ENCODE measurements around the gene KCTD1.

KCTD1 gene

DNA sequence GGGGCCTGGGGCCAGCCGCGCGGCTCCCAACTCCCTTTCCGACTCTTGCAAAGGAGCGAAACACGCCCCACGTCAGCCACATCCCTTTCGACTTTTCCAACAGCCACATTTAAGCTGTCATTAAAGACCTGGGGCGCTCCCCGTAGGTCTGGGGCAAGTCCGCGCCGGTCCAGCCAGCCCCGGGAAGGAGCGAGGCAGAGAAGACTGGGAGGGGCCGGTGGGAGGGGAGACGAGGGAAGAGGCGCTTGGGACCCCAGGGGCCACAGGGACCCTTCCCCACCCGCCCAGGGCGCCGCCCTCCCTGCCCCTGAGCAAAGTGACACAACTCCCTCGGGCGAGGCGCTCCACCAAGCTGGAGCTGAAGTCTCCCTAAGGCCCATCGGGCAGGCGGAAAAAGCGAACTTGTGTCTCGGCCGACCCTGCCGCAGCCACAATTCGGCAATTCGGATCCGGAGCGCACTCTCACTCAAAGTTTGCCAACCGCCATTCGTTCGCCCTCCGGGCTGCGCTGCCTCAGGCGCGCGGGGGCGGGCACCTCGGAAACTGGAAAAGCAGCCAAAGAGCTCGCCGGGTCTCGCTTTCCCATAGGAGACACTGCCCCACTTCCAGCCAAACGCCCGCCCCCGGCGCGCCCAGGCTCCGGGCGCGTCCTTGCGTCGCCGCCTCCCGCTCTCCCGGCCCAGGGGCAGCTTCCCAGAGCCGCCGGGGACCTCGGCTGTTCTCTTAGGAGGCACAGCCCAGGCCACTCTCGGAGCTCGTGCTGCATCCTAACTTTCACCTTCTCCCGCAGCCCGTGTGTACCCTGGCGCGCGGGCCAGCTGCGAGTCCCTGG, 1.1 kb upstream of the KCTD1 start:
- ChIA-PET CTCF (interaction anchor here (0.6 to 1.7 kb wide), 4 partner anchors 11 to 166 kb away, joined by 3 to 6 read pairs (median 4); no protein-coding TSS in a partner anchor), POLR2A (interaction anchor here (0.8 to 2.0 kb wide), 11 partner anchors 8 to 108 kb away, joined by 3 to 5 read pairs (median 4); no protein-coding TSS in a partner anchor)
- peak; percentile 66 for DNase-seq (ENCODE audit: extremely low spot score)
- TF ChIP-seq BHLHE40 (IDR thresholded peaks at IDR 0.05; ENCODE audit: borderline replicate concordance) (no peak), L3MBTL2 (conservative IDR thresholded peaks at IDR 0.05) (peak; percentile 86), ZNF384 (IDR thresholded peaks at IDR 0.05) (no peak)

DNA sequence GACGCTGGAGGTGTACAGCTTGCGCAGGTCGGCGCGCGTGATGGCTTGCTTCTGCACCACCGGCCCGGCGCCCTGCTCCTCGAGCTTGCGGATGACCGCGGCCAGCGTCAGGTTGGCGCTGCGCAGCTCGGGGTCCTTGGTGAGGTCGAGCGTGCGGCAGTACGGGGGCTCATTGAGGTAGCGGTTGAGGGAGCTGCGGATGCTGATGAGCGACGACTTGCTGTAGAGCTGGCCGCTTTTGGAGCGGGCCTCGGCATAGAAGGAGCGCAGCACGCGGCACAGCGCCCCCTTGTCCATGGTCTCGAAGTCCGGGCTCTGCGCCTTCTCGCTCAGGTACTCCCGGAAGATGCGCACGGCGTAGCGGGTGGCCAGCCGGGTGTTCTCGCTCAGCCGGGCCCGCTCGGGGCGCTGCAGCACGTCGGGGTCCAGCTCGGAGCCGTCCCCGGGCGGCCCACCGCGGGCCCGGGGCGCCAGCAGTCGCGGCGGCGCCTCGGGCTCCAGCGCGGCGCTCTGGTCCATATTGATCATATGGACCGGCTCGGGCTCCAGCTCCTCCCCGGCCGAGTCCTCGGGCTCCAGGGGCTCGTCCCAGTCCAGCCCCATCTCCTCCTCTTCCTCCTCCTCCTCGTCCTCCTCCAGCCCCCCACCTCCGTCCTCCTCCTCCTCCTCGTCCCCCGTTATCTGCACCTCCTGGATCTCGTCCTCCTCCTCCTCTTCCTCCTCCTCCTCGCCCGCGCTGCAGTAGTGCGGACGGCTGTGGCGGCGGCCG, 523 bp downstream of the KCTD1 start:
- no peak for DNase-seq (ENCODE audit: extremely low spot score)
- no peak for TF ChIP-seq TARDBP (IDR thresholded peaks at IDR 0.05)
- TF ChIP-seq FOXM1 (IDR thresholded peaks at IDR 0.05; ENCODE audit: borderline replicate concordance) = no peak
- TF ChIP-seq BHLHE40 (IDR thresholded peaks at IDR 0.05; ENCODE audit: borderline replicate concordance) = no peak
- CTCF ChIA-PET = interaction anchor here (0.9 kb wide), 1 partner anchor 9 kb away, joined by 4 read pairs; no protein-coding TSS in a partner anchor
- POLR2A ChIA-PET = interaction anchor here (1.0 to 1.4 kb wide), 5 partner anchors 9 to 69 kb away, joined by 3 to 5 read pairs (median 4); no protein-coding TSS in a partner anchor

DNA sequence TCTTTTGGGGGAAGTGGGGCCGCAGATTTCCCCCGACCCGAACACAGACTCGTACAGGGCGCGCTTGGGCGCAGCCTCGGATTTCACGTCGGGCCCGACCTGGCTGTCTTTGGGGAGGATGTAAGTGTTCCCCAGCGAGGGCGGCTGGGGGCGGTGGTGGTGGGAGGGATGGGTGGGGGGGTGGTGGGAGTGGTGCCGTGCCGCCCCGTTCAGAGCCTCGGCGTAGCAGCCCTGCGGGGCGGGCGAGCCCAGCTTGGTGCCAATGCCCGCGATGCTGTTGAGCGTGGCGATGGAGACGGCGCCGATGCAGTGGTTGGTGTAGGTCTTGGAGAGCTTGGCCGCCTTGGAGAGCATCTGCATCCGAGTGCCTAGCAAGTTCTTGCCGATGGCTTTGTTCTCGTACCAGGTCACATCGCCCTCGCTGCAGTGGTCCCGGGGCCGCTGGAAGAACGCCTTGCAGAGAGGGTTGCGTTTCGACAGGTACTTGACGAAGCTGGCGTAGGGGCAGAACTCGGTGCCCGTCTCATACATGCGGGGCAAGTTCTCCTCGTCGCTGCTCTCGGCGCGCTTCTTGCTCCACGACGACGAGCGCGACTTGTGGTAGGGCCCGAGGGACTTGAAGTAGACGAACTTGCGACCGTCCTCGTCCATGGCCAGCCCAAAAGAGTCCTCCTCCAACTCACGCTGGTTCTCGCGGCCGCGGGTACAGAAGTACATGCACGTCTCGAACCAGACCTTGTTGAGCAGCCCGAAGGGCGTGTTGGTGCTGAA, 1.3 kb downstream of the KCTD1 start:
- no peak for DNase-seq (ENCODE audit: extremely low spot score)
- CTCF ChIA-PET = interaction anchor here (0.8 to 1.0 kb wide), 2 partner anchors 10 to 219 kb away, joined by 3 to 10 read pairs; no protein-coding TSS in a partner anchor
- TF ChIP-seq FOXK2 (IDR thresholded peaks at IDR 0.05) (no peak), FOXA1 (IDR thresholded peaks at IDR 0.05) (no peak), SP1 (IDR thresholded peaks at IDR 0.05) (no peak), NFRKB (IDR thresholded peaks at IDR 0.05) (no peak), SUZ12 (IDR thresholded peaks at IDR 0.05) (no peak), FOXM1 (IDR thresholded peaks at IDR 0.05; ENCODE audit: borderline replicate concordance) (no peak), CTBP1 (IDR thresholded peaks at IDR 0.05; ENCODE audit: borderline replicate concordance) (no peak), LEF1 (IDR thresholded peaks at IDR 0.05; ENCODE audit: borderline replicate concordance) (no peak), BHLHE40 (IDR thresholded peaks at IDR 0.05; ENCODE audit: borderline replicate concordance) (no peak), HDGF (IDR thresholded peaks at IDR 0.05; ENCODE audit: borderline replicate concordance) (no peak)
- TF ChIP-seq, protein P1, sequence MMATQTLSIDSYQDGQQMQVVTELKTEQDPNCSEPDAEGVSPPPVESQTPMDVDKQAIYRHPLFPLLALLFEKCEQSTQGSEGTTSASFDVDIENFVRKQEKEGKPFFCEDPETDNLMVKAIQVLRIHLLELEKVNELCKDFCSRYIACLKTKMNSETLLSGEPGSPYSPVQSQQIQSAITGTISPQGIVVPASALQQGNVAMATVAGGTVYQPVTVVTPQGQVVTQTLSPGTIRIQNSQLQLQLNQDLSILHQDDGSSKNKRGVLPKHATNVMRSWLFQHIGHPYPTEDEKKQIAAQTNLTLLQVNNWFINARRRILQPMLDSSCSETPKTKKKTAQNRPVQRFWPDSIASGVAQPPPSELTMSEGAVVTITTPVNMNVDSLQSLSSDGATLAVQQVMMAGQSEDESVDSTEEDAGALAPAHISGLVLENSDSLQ (IDR thresholded peaks at IDR 0.05) = no peak
- POLR2A ChIA-PET = no interaction called here

DNA sequence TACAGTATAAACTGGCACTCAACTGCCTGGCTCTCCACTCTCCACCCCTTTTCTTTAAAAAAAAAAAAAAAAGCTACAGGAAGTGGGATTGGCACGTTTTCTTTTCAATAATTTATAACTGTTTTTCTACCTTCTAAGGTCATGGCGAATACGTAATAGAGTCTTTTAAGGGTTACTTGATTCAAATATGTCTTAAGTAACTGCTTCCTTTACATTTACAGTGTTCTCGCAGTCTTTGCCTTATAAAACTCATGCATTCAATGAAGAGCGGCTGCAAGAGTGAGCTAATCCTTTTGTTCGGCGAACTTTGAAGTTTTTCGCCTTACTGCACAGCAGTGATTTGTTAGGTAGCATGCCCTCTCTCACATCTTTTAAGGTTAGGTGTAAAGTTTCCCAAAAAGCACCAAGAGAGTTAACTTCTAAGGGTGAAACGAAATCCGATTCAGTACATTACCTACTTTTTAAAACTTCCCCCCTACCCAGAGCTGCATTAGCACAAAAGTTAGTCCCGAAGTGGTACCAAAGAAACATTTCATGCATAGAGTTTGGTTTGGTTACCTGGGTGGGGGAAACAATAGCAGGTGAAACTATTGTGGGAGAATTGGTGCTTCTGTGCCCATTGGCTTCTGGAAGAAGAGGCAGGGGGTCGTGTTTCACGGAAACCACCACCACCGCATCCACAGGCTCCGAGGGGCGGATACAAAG, 2.0 kb downstream of the KCTD1 start:
- no peak for TF ChIP-seq ARNT (IDR thresholded peaks at IDR 0.05)
- TF ChIP-seq ZNF384 (IDR thresholded peaks at IDR 0.05) = peak; percentile 74
- TF ChIP-seq FOXK2 (IDR thresholded peaks at IDR 0.05) = no peak
- POLR2A ChIA-PET = interaction anchor here (1.1 to 1.5 kb wide), 2 partner anchors 9 to 13 kb away, joined by 3 to 4 read pairs; no protein-coding TSS in a partner anchor
- DNase-seq (ENCODE audit: extremely low spot score) = no peak
- CTCF ChIA-PET = interaction anchor here (0.6 to 1.0 kb wide), 3 partner anchors 11 to 218 kb away, joined by 3 to 10 read pairs (median 3); no protein-coding TSS in a partner anchor

DNA sequence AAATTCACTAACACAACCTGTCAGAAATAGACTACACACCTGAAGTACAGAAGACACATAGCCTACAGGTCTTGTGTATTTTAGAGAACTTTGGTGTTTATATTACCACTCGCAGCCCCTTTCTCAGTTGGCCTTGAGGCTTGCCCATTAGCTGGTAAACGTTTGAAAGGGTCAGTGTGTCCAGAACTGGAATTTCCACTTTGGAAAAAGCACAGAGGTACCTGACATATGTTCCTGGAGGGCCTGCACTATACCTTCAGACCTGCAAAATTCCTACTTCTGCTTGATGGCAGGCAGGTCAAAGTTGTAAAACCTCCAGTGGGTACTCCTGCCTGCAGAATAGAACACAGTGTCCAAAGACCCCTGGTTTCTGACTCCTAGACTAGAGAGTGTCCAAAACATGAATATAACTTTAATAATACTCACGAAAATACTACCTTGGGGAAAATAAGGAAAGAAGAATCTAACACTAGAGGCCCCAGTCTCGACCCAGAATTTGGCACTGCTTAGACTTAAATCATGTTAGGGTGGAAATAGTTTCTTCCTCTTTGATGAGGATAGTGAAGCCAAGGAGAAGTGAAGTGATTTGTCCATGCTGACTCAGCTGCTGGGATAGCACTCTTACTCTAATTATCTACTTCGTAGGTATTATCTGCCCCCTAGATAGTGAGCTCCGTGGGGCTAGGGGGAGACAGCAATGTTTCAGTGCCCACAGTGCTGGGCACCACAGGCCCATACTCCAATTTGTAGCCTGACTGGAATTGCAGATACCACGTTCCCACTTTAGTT, 2.8 kb downstream of the KCTD1 start:
- POLR2A ChIA-PET = interaction anchor here (1.1 to 1.5 kb wide), 2 partner anchors 9 to 12 kb away, joined by 3 to 4 read pairs; no protein-coding TSS in a partner anchor
- CTCF ChIA-PET = interaction anchor here (0.6 to 1.0 kb wide), 2 partner anchors 12 to 52 kb away, joined by 3 read pairs; no protein-coding TSS in a partner anchor
- TF ChIP-seq FOXM1 (IDR thresholded peaks at IDR 0.05; ENCODE audit: borderline replicate concordance) = no peak
- TF ChIP-seq, protein P1 (IDR thresholded peaks at IDR 0.05) = no peak
- TF ChIP-seq SUZ12 (IDR thresholded peaks at IDR 0.05) = no peak
- TF ChIP-seq ARNT (IDR thresholded peaks at IDR 0.05) = no peak
- no peak for TF ChIP-seq L3MBTL2 (conservative IDR thresholded peaks at IDR 0.05)
- no peak for TF ChIP-seq FOXK2 (IDR thresholded peaks at IDR 0.05)
- no peak for TF ChIP-seq SP1 (IDR thresholded peaks at IDR 0.05)
- no peak for TF ChIP-seq ZNF384 (IDR thresholded peaks at IDR 0.05)
- no peak for TF ChIP-seq CTBP1 (IDR thresholded peaks at IDR 0.05; ENCODE audit: borderline replicate concordance)
- no peak for TF ChIP-seq TARDBP (IDR thresholded peaks at IDR 0.05)
- no peak for TF ChIP-seq HDGF (IDR thresholded peaks at IDR 0.05; ENCODE audit: borderline replicate concordance)
- TF ChIP-seq LEF1 (IDR thresholded peaks at IDR 0.05; ENCODE audit: borderline replicate concordance) = no peak
- DNase-seq (ENCODE audit: extremely low spot score) = no peak
